Psoas muscle (tissue), 8 donors: Measurements from ENCODE around the gene CRY2. TPM values are rescaled to one million over a fixed set of nuclear protein-coding genes. Genes with fewer than 3 reads are reported as not detected.

Experiments used
- ATAC-seq, 4 donors: fragments of 200-7000 bp; cut with Tn5 transposase; one replicate each; pipeline ENCODE4 v1.9.1; 2020; ENCODE audit warnings: moderate library complexity in 3 of 4, mild to moderate bottlenecking in 2 of 4
- DNase-seq, 2 donors: peaks; one replicate each; pipeline ENCODE4 v3.0.0-alpha.2; 2020
- H3K27ac ChIP-seq: fragments of 200-600 bp; one replicate; pipeline ENCODE4 v1.8.0; 2022
- H3K27me3 ChIP-seq, 3 donors: fragments of 200-600 bp in 1 of 3; one replicate each; pipeline versions ENCODE4 v1.6.1 to v1.8.0; 2013 to 2022; ENCODE audit warnings: low read length in 2 of 3, mild to moderate bottlenecking in 2 of 3, moderate library complexity in 1 of 3; ENCODE audit not compliant: insufficient read depth in 3 of 3
- H3K36me3 ChIP-seq, 2 donors: fragments of 200-600 bp in 1 of 2; one replicate each; pipeline versions ENCODE4 v1.6.1 to v1.8.0; 2013 to 2022; ENCODE audit warnings: low read depth in 1 of 2, mild to moderate bottlenecking in 1 of 2, moderate library complexity in 1 of 2; ENCODE audit not compliant: insufficient read depth in 1 of 2
- H3K4me1 ChIP-seq: fragments of 200-600 bp; one replicate; pipeline ENCODE4 v1.8.0; 2022
- H3K4me3 ChIP-seq: fragments of 200-600 bp; one replicate; pipeline ENCODE4 v1.8.0; 2022; ENCODE audit warnings: mild to moderate bottlenecking
- H3K9me3 ChIP-seq: fragments of 200-600 bp; one replicate; pipeline ENCODE4 v1.8.0; 2022
- WGBS, 3 donors: extraction: QIAGEN DNeasy Blood & Tissue Kit; methylation state at CpG; one replicate each; pipeline versions ENCODE4 v1.1.6 to v1.1.7; 2013; 5-methylcytosine and 5-hydroxymethylcytosine counted together
- intact Hi-C, 2 donors: fragments of 100-400 bp; cut with DNase I; formaldehyde crosslinking; loops; one replicate each; pipeline versions ENCODE4 v1.11.0 to v1.14.2; 2022
- polyA plus RNA-seq, 3 donors: library from polyadenylated mRNA; stranded (reverse); fragments of 200-250 nt; gene quantifications; one replicate each; pipeline ENCODE4 v1.2.3, GENCODE V29; 2013
- total RNA-seq, 4 donors: library from RNA; stranded (reverse); fragmentation: NEBNext Ultra II Directional in 2 of 4; extraction: Animal tissue kit (Norgen Biotek cat#: 25700) in 2 of 4; gene quantifications; one replicate each; pipeline versions ENCODE4 v1.2.1 to v1.2.4, GENCODE V29; 2021 to 2023
- TF ChIP-seq, protein P1 (sequence below): fragments of 200-600 bp; IDR thresholded peaks from one replicate; pipeline ENCODE4 v1.8.0; 2022; ENCODE audit warnings: antibody characterized with exemption
- donor health status: healthy with polysubstance abuse.
- donor health status: DM: no; HTN: no; CAD: no; lungs with moderate emphysema.
- donor health status: Bipolar disorder and iron deficiency.
- donor health status: healthy.
- donor health status: DM: yes; HTN: yes; CAD: no.
- donor health status: DM: no; HTN: no; CAD: no.
- donor health status: DM: no; HTN: no; CAD: no.
- donor health status: DM: yes; HTN: yes; CAD: no.

Gene CRY2
- total and polyA plus RNA-seq, 7 donors: 15.4 to 64.5 (median 30.7) TPM

- Histone ChIP-seq H3K36me3 (no peaks in the 10 kb centered on the region), H3K9me3 (no peaks in the 10 kb centered on the region), H3K4me3 (no peak overlapping the region), H3K27me3 (no peaks in the 10 kb centered on the region), H3K4me1 (peaks cover 14% of the 10 kb centered on the region), H3K27ac (no peak overlapping the region)
- 61 to 69% (median 68%) methylated on average over 2 of the region's 2 CpGs for WGBS, 3 donors
- ATAC-seq: no peak
- TF ChIP-seq, protein P1, sequence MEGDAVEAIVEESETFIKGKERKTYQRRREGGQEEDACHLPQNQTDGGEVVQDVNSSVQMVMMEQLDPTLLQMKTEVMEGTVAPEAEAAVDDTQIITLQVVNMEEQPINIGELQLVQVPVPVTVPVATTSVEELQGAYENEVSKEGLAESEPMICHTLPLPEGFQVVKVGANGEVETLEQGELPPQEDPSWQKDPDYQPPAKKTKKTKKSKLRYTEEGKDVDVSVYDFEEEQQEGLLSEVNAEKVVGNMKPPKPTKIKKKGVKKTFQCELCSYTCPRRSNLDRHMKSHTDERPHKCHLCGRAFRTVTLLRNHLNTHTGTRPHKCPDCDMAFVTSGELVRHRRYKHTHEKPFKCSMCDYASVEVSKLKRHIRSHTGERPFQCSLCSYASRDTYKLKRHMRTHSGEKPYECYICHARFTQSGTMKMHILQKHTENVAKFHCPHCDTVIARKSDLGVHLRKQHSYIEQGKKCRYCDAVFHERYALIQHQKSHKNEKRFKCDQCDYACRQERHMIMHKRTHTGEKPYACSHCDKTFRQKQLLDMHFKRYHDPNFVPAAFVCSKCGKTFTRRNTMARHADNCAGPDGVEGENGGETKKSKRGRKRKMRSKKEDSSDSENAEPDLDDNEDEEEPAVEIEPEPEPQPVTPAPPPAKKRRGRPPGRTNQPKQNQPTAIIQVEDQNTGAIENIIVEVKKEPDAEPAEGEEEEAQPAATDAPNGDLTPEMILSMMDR: no peak
- intact Hi-C loops: no loop called here
- no peak for DNase-seq
Observed at GRCh38 chr11:45801723-45802315, 45.5 kb upstream of the CRY2 start.

GRCh38 chr11:45802531-45803317 lies 44.6 kb upstream of the CRY2 start:
- DNase-seq (no peak), ATAC-seq (no peak)
- H3K36me3 ChIP-seq: no peaks in the 10 kb centered on the region
- H3K9me3 ChIP-seq: no peaks in the 10 kb centered on the region
- H3K27ac ChIP-seq: no peak overlapping the region
- peaks cover 23% of the 10 kb centered on the region for H3K4me1 ChIP-seq
- 91 to 95% (median 95%) methylated on average over 10 of the region's 10 CpGs for WGBS, 3 donors
- TF ChIP-seq, protein P1: no peak
- no peak overlapping the region for H3K4me3 ChIP-seq
- intact Hi-C loops: no loop called here
- H3K27me3 ChIP-seq: no peaks in the 10 kb centered on the region

DNA sequence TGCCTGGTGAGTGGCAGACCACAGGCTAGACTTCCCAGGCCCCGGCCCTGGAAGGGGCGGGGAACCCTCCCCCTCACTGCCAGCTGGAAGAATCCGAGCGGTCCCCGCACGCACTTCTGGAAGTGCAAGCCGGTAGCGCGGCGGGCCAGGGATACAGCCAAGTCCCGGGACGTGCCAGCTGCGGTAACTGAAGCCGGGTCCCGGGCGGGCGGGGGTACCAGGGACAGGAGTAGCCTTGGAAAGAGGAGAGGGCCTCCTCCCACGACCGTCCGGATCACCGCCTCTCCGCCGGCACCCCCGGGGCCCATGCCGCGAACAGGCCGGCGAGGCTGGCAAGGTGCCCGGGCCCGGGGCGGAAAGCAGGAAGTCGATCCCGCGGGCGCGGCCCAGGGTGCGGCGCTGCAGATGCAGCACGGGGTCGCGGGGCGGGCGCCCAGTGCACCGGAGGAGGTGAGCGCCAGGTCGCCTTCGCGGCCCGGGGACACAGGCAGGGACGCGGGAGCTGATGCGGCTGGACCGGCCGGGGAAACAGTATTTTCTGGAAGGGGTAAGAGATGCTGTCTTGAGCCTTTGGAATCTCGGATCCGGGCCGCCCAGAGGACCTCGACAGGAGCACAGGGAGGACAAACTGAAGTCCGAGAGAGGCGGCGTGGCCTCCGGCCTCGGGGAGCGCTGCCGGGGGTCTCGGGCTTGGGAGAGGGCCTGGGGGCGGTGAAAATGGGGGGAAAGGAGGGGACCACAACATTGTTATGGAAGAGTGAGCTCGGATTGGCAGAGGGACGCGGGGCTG lies 43.1 kb upstream of the CRY2 start:
- peak; percentile 86 to 90 for DNase-seq
- H3K27me3 ChIP-seq: no peaks in the 10 kb centered on the region
- no peaks in the 10 kb centered on the region for H3K9me3 ChIP-seq
- H3K36me3 ChIP-seq: peaks cover 0 to 6% of the 10 kb centered on the region in 2 donors
- intact Hi-C loops: no loop called here
- WGBS, 3 donors: 0 to 1% (median 1%) methylated on average over 62 to 70 of the region's 70 CpGs
- peak; percentile 37 to 70 (median 56) for ATAC-seq
- peaks cover 30% of the 10 kb centered on the region for H3K4me1 ChIP-seq
- H3K27ac ChIP-seq: peak overlapping the region; percentile 82
- peak overlapping the region; percentile 94 for H3K4me3 ChIP-seq
- TF ChIP-seq, protein P1: no peak

DNA sequence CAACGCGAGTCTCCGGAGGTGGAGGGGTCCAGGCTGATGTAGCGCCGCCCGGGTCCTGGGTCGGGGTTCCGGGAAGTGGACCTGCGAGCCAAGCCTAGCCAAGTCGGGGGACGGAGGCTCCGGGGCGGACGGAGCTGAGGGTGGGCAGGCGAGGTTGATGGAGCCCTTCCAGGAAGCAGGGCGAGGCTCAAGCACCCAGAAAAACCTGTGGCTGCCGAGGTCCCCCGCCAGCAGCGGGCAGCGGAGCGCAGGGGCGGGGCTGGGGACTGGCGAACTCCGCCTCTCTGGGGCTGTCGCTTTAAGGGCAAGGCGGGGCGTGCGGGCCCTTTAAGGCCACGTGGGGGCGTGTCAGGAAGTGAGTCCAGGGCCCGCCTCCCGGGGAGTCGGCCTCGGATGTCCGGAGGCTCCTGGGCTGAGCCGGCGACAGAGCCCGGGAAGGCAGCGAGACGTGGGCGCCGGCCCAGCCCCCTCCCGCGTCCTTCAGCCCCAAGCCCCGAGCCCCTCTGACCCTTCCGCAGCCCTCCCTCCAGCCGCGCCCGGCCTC lies 42.4 kb upstream of the CRY2 start, which contains the start of gene SLC35C1:
SLC35C1 (plus strand) TSS at position 389 of the 544 bp plus-strand sequence. CDS start 653 bp downstream, outside the sequence.
- Histone ChIP-seq H3K27ac (peak within 1 kb of the TSS; percentile 82), H3K27me3 (no peaks in the 10 kb centered on the region), H3K9me3 (no peaks in the 10 kb centered on the region), H3K36me3 (peaks cover 0 to 10% of the 10 kb centered on the region in 2 donors), H3K4me1 (peaks cover 30% of the 10 kb centered on the region), H3K4me3 (peak within 1 kb of the TSS; percentile 94)
- TF ChIP-seq, protein P1: no peak
- peak; percentile 97 to 98 for DNase-seq
- intact Hi-C loops: no loop called here
- WGBS, 3 donors: 1% methylated on average over 35 to 49 of the region's 49 CpGs
- peak; percentile 96 to 97 (median 96) for ATAC-seq
